HG03025 (cell line): ENCODE data around the gene CUX1.

ENCODE experiments used
- ATAC-seq: cut with Tn5 transposase; IDR thresholded peaks from one replicate; pipeline ENCODE4 v1.9.1; 2021; ENCODE audit warnings: mild to moderate bottlenecking, moderate library complexity; ENCODE audit not compliant: unreplicated experiment, low FRiP score

The CUX1 gene

DNA sequence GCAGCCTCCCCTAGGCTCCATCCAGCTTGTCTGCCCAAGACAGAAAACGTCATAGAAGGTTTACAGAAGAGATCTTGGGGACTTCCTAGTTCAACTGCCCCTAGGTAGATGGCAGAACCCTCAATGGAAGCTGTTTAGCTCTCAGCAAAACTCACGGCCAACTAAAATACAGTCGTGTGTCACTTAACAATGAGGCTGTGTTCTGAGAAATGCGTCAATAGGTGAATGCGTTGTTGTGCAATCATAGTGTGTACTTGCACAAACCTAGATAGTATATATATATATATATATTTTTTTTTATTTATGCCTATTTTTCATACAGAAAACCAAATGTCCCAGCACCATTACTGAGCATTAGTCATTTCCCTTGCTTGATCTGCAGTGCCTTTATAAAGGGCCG, 368.9 kb downstream of the CUX1 start:
- ATAC-seq: no peak

- no peak for ATAC-seq
Measured at GRCh38 chr7:102188746-102189145, 371.3 kb downstream of the CUX1 start.

DNA sequence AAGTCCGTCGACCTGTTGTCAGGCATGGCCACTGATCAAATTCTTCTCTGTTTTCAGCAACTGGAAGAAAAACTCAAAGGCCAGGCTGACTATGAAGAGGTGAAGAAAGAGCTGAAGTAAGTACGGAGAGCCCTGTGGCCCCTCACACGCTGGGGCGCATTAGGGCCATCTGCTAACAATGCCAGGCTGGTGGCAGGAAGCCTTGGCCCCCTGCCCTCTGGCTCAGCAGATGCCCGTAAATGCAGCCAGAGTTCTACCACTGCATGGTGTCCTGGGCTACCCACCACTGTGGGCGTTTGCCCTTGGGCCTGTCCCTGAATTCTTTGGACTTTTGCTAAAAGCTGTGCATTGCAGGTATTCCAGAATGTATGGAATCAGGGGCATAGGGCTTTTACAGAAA, 372.3 kb downstream of the CUX1 start:
- no peak for ATAC-seq

DNA sequence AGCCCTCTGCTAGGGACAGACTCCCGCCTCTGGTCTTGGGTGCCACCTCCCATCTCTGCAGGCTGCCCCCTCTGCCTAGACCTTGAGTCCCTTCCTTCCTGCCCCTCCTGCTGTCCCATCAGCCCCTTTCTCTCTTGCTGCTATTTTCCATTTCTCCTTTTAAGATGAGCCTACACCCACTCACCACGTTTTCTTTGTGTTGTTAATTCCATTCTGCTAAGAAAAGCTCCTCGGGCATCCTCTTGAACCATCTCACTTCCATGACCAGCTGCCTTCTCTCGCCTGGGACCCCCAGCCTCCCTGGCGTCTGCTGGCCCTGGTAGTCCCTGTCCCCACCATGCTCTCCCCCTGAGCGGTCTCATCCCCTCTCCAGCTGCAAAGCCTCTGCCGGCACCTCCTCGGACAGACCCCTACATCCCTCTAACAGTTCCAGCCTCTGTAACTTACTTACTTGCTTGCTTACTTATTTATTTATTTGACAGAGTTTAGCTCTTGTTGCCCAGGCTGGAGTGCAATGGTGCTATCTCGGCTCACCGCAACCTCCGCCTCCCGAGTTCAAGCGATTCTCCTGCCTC, 373.4 kb downstream of the CUX1 start:
- ATAC-seq: no peak

DNA sequence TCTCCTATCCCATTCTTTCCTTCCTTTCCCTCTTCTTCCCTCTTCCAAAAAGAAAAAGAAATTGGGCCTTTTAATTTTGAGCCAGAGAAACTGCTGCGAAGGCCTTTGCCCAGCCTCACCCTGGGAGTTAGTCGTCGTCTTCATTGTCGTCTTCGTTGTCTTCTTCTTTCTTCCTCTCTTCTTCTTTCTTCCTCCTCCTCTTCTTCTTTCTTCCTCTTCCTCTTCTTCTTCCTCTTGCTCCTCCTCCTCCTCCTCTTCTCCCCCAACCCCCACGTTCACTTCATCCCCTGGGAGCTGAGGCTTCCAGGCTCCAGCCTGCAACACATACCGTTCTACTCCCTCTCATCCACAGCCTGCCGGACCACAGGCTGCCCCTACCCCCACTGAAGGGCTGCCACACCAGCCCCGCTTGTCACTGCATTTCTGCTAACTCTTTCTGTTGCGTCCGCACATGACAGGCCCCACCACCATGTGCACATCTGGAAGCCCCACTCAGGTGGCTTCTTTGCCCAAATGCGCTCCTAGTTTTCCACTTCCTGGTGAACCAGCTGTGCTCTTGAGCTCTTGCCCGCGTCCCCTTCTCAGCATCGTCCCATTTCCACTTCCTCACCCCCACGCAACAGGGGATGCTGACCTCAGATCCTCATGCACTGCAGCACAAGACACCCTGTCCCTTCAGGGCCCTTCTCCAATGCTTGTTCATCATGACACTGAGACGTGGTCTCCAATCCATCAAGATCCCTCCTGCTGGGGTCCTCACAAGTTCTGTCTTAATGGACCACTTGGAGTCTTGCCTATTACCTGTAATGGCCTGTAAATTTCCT, 374.3 kb downstream of the CUX1 start:
- no peak for ATAC-seq

DNA sequence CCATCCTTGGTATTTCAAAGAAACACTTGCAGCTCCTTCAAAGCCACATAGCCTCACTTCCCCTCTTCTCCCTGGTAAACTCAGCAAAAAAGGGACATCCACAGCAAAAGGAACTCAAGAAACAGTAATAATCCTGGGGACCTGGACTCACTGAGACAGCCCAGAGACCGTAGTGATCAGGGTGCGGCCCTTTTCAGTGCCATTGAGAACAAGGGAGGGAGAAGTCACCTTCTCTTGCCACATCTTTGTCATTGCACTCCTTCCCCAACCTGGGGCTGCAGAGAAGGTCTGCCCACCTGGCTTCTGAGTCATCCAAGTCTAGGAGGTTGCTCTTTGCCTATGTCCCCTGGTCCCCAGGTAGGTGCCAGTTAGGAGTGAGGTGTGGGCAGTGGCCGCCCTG, 375.4 kb downstream of the CUX1 start:
- ATAC-seq: no peak

DNA sequence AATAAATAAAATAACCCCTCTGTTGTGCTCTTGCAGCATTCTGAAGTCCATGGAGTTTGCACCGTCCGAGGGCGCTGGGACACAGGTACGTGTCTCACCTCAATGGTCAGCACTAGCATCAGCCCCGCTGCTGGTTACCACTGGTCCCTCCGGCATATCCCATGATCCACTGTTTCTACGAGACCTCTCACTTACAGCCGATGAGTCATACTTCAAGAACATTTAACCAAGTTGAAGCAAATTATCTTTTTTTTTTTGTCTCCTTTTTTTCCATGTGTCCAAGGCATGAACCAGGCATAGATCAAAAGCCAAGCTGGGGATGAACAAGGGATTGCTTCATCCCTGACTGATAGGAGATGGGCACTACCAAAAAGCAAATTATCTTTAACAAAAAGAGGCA, 376.4 kb downstream of the CUX1 start:
- ATAC-seq: no peak

DNA sequence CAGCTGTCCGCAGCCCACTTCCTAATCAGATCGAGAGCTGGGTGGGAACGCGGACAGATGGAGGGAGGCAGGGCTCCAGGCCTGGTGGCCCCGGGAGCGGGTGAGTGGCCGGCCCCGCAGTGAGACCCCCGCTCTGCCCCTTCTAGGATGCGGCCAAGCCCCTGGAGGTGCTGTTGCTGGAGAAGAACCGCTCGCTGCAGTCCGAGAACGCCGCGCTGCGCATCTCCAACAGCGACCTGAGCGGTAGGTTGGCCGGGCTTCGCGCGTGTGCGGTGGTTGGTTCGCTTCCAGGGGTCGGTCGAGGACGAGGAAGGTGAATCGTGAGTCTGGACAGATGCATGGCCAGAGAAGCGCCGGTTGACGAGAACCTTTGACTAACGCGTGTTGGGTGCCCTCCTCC, 377.9 kb downstream of the CUX1 start:
- no peak for ATAC-seq

GRCh38 chr7:102196028-102196427, 378.6 kb downstream of the CUX1 start:
- no peak for ATAC-seq

- no peak for ATAC-seq
Measured at GRCh38 chr7:102197161-102197560, 379.7 kb downstream of the CUX1 start.

DNA sequence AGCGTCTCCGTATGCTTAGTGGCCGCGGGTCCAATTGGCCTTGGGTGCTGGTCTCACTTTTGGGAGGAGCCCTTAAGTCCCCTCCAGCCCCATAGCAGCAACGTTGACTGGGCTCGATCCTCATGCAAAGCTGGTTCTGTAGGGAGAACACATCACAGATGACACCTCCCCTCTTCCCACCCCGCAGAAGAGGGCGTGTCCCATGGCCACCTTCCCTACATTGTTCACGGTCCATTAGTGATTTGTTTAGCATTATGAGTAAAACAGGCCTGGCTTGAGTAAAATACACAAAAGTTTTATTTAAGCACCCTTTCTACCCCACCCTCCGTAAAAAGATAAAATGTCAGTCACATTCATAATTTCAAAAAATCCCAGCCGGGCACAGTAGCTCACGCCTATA, 380.2 kb downstream of the CUX1 start:
- no peak for ATAC-seq

- no peak for ATAC-seq
Measured at GRCh38 chr7:102198417-102198956, 381.1 kb downstream of the CUX1 start.

DNA sequence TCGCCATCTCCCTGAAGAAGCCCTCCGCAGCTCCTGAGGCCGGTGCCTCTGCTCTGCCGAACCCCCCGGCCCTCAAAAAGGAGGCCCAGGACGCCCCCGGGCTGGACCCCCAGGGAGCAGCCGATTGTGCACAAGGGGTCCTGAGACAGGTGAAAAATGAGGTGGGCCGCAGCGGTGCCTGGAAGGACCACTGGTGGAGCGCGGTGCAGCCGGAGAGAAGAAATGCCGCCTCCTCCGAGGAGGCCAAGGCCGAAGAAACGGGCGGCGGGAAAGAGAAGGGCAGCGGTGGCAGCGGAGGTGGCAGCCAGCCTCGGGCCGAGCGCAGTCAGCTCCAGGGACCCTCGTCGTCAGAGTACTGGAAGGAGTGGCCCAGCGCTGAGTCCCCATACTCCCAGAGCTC, 384.1 kb downstream of the CUX1 start:
- no peak for ATAC-seq

DNA sequence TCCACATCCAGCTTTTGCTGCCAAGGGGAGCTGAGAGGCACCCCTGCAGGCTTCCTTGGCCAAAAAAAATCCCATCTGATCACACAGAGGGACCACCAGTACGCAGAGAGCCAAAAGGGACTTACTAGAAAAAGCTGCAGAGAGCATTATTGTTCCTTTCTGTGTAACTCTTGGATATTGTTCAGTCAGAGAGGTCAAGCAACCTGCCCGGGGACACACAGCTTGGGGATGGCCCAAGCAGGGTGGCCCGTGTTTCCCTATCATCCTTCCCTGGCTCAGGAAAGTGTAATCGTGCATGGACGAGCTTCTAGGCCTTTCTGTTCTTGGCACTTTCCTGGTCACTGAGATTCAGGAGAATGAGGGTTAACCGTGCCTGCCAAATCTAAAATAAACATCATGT, 385.1 kb downstream of the CUX1 start:
- no peak for ATAC-seq

DNA sequence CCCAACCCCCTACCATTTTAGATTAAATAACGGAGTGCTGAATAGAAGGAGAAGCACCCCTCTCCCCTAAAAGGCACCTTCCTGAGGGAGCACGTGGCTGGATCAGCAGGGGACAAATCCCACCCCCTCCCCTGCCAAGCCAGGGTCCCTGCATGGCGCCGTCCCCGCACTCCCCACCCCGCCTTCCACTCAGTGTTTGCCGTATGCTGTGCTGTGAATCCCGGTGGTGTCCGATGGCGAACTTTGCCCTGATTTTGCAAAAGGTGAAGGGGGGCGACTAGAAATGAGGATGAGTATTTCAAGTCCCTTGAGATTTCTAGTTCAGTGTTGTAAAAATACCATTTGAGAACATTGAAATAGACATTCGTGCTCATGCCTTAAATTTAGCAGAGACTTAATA, 385.8 kb downstream of the CUX1 start:
- ATAC-seq: no peak

- ATAC-seq: no peak
Measured at GRCh38 chr7:102204212-102204611, 386.8 kb downstream of the CUX1 start.

- no peak for ATAC-seq
Measured at GRCh38 chr7:102205915-102206314, 388.5 kb downstream of the CUX1 start.

DNA sequence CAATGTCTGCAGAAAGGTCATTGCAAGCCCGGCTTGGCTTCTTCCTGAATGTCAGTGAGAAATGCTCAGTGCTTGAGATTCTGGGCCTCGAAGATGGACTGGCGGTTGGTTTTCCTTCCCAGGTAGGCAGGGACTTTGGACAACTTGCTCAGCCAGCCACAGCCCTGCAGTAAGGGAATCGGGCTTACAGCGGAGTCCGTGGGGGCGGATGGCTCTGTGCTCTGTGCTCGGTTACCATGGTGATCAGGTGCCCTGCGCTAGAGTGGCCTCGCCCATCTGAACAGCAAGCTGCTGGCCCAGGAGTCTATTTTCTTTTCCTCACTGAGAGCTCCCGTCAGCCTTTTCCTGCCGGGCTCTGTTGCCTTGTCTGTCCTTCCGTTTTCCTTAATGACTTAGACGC, 391.4 kb downstream of the CUX1 start:
- no peak for ATAC-seq

- ATAC-seq: no peak
Measured at GRCh38 chr7:102210787-102211186, 393.4 kb downstream of the CUX1 start.

- ATAC-seq: peak; percentile 56
Measured at GRCh38 chr7:102211590-102212550, 394.4 kb downstream of the CUX1 start.

GRCh38 chr7:102214477-102215072, 397.1 kb downstream of the CUX1 start:
- no peak for ATAC-seq
